H9 (cell line): ENCODE measurements around the gene ERO1B. TPM values are rescaled to one million over a fixed set of nuclear protein-coding genes. Genes with fewer than 3 reads are reported as not detected.

Source experiments
- DNase-seq: peaks from one replicate; pipeline ENCODE4 v3.0.0-alpha.2; 2017
- H2AFZ ChIP-seq: one replicate; pipeline ENCODE4 v1.6.1; 2013; ENCODE audit warnings: mild to moderate bottlenecking, low read length, control low read depth, moderate library complexity
- H2AK5ac ChIP-seq: 2 replicates; pipeline ENCODE4 v1.6.1; 2013; ENCODE audit warnings: low read length, control low read depth, mixed read lengths; ENCODE audit not compliant: insufficient read length
- H2BK120ac ChIP-seq: one replicate; pipeline ENCODE4 v1.6.1; 2013; ENCODE audit warnings: low read depth, mild to moderate bottlenecking, low read length, control low read depth, inconsistent platforms; ENCODE audit not compliant: poor library complexity, severe bottlenecking
- H2BK12ac ChIP-seq: 2 replicates; pipeline ENCODE4 v1.6.1; 2013; ENCODE audit warnings: low read length, control low read depth, mixed read lengths, low read depth; ENCODE audit not compliant: insufficient read length
- H2BK15ac ChIP-seq: 2 replicates; pipeline ENCODE4 v1.6.1; 2013; ENCODE audit warnings: low read depth, low read length, control low read depth
- H2BK20ac ChIP-seq: one replicate; pipeline ENCODE4 v1.6.1; 2013; ENCODE audit warnings: low read depth, mild to moderate bottlenecking, low read length, control low read depth, inconsistent platforms; ENCODE audit not compliant: poor library complexity, severe bottlenecking
- H2BK5ac ChIP-seq: 2 replicates; pipeline ENCODE4 v1.6.1; 2013; ENCODE audit warnings: low read length, control low read depth, mixed read lengths; ENCODE audit not compliant: insufficient read length
- H3K14ac ChIP-seq: 2 replicates; pipeline ENCODE4 v1.6.1; 2013; ENCODE audit warnings: low read length, control low read depth; ENCODE audit not compliant: insufficient read depth
- H3K18ac ChIP-seq: 2 replicates; pipeline ENCODE4 v1.6.1; 2013; ENCODE audit warnings: low read depth, mild to moderate bottlenecking, mixed read lengths, low read length, control low read depth; ENCODE audit not compliant: insufficient read length
- H3K23ac ChIP-seq: 2 replicates; pipeline ENCODE4 v1.6.1; 2013; ENCODE audit warnings: low read length, control low read depth, mixed read lengths, low read depth; ENCODE audit not compliant: insufficient read length
- H3K23me2 ChIP-seq: 2 replicates; pipeline ENCODE4 v1.6.1; 2013; ENCODE audit warnings: low read depth, mild to moderate bottlenecking, mixed read lengths, low read length, control low read depth; ENCODE audit not compliant: insufficient read length, poor library complexity, severe bottlenecking
- H3K27ac ChIP-seq: 2 replicates; pipeline ENCODE4 v1.5.1; 2013; ENCODE audit warnings: low read length, control low read depth, mixed read lengths, low read depth; ENCODE audit not compliant: insufficient read length
- H3K27me3 ChIP-seq: 2 replicates; pipeline ENCODE4 v1.6.1; 2013; ENCODE audit warnings: low read length, control low read depth, inconsistent platforms; ENCODE audit not compliant: insufficient read depth
- H3K4ac ChIP-seq: 2 replicates; pipeline ENCODE4 v1.6.1; 2013; ENCODE audit warnings: low read depth, mild to moderate bottlenecking, control low read depth, inconsistent platforms, low read length, moderate library complexity
- H3K4me1 ChIP-seq: 2 replicates; pipeline ENCODE4 v1.6.1; 2013; ENCODE audit warnings: low read length, control low read depth, inconsistent platforms; ENCODE audit not compliant: insufficient read depth
- H3K4me2 ChIP-seq: 2 replicates; pipeline ENCODE4 v1.6.1; 2013; ENCODE audit warnings: low read length, control low read depth, mixed read lengths; ENCODE audit not compliant: insufficient read length, insufficient read depth
- H3K56ac ChIP-seq: 2 replicates; pipeline ENCODE4 v1.6.1; 2013; ENCODE audit warnings: low read depth, mild to moderate bottlenecking, mixed read lengths, low read length, control low read depth; ENCODE audit not compliant: insufficient read length
- H3K79me1 ChIP-seq: 2 replicates; pipeline ENCODE4 v1.6.1; 2013; ENCODE audit warnings: low read depth, mild to moderate bottlenecking, moderate library complexity, low read length, control low read depth, inconsistent platforms; ENCODE audit not compliant: insufficient read depth, poor library complexity, severe bottlenecking
- H3K79me2 ChIP-seq: 2 replicates; pipeline ENCODE4 v1.6.1; 2013; ENCODE audit warnings: low read length, control low read depth, inconsistent platforms; ENCODE audit not compliant: insufficient read depth
- H3K9ac ChIP-seq: 2 replicates; pipeline ENCODE4 v1.6.1; 2013; ENCODE audit warnings: low read length, control low read depth, mixed read lengths; ENCODE audit not compliant: insufficient read length; ENCODE audit errors: extremely low read depth
- H3K9me3 ChIP-seq: one replicate; pipeline ENCODE4 v1.6.1; 2013; ENCODE audit warnings: low read depth, low read length, inconsistent platforms; ENCODE audit not compliant: control insufficient read depth
- H3T11ph ChIP-seq: one replicate; pipeline ENCODE4 v1.6.1; 2013; ENCODE audit warnings: mild to moderate bottlenecking, low read length, control low read depth, inconsistent platforms
- H4K20me1 ChIP-seq: one replicate; pipeline ENCODE4 v1.6.1; 2013; ENCODE audit not compliant: control insufficient read depth, insufficient read length, insufficient read depth
- H4K5ac ChIP-seq: 2 replicates; pipeline ENCODE4 v1.6.1; 2013; ENCODE audit warnings: low read depth, mild to moderate bottlenecking, mixed read lengths, low read length, control low read depth; ENCODE audit not compliant: insufficient read length
- H4K8ac ChIP-seq: replicated peaks from 2 replicates; pipeline ENCODE4 v1.6.1; 2013; ENCODE audit warnings: low read length, control low read depth, mixed read lengths, low read depth; ENCODE audit not compliant: insufficient read length
- H4K91ac ChIP-seq: 2 replicates; pipeline ENCODE4 v1.6.1; 2013; ENCODE audit warnings: low read depth, mild to moderate bottlenecking, moderate library complexity, mixed read lengths, low read length, control low read depth; ENCODE audit not compliant: insufficient read length
- H3K27ac Mint-ChIP-seq, 3 experiments: 2 replicates in 2 of 3; 3 replicates in 1 of 3; pipeline ENCODE4 v1.8.0; 2020 to 2021; ENCODE audit warnings: mixed read lengths in 3 of 3, mild to moderate bottlenecking in 1 of 3, moderate library complexity in 1 of 3
- H3K27me3 Mint-ChIP-seq: 2 replicates; pipeline ENCODE4 v1.8.0; 2021; ENCODE audit warnings: low read depth, mild to moderate bottlenecking, moderate library complexity, mixed read lengths
- H3K36me3 Mint-ChIP-seq, 3 experiments: 2 replicates in 2 of 3; 3 replicates in 1 of 3; pipeline ENCODE4 v1.8.0; 2020 to 2021; ENCODE audit warnings: low read depth in 3 of 3, mixed read lengths in 3 of 3; ENCODE audit not compliant: insufficient read depth in 1 of 3
- H3K4me1 Mint-ChIP-seq, 2 experiments: 2 replicates each; pipeline ENCODE4 v1.8.0; 2020; ENCODE audit warnings: mixed read lengths in 2 of 2
- H3K4me3 Mint-ChIP-seq, 2 experiments: 2 replicates in 1 of 2; 3 replicates in 1 of 2; pipeline ENCODE4 v1.8.0; 2020 to 2021; ENCODE audit warnings: mild to moderate bottlenecking in 2 of 2, mixed read lengths in 2 of 2, moderate library complexity in 1 of 2
- H3K9me3 Mint-ChIP-seq, 2 experiments: 2 replicates in 1 of 2; 3 replicates in 1 of 2; pipeline ENCODE4 v1.8.0; 2020; ENCODE audit warnings: mild to moderate bottlenecking in 2 of 2, mixed read lengths in 2 of 2, moderate library complexity in 1 of 2
- WGBS: extraction: QIAGEN DNeasy Blood & Tissue Kit; methylation state at CpG from one replicate; pipeline ENCODE4 v1.1.7; 2013; ENCODE audit warnings: missing lambda C conversion rate, low lambda C conversion rate, mixed read lengths; ENCODE audit not compliant: insufficient read length; ENCODE audit errors: extremely low coverage; 5-methylcytosine and 5-hydroxymethylcytosine counted together
- total RNA-seq: library from RNA; stranded (reverse); gene quantifications from 2 replicates; pipeline ENCODE4 v1.2.1, GENCODE V29; 2021
- TF ChIP-seq, protein P1 (sequence below): fragments of 200-600 bp; sonication (generic); conservative IDR thresholded peaks from 3 replicates; pipeline ENCODE4 v1.8.0; 2021; ENCODE audit warnings: antibody characterized with exemption, mild to moderate bottlenecking

Gene ERO1B
- total RNA-seq, 1 experiment from 2014 or later, result 1.5 TPM

DNA sequence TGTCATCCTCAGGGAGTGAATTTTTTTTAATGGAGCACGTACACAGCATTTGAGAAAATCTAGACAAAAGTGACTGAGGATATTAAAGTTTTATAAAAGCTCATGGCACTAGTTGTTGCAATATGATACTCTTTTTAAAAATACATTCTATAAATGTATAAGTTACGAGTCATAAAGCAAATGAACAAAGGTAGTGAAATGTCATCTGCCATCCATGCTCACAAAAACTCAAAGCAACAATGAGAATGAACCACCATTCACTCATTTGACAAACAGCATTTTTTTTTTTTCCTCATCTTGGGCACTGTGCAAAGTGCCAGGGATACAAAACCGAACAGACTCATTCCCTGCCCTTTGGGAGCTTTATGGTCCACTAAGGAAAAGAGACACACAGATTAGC, 100.7 kb downstream of the ERO1B start:
- peaks cover 0 to 6% of the 10 kb centered on the region in 2 experiments; a peak in 3 of 4 replicates for H3K4me1 Mint-ChIP-seq
- no peaks in the 10 kb centered on the region; the same call in 1 of the 2 replicates for H3K4me1 ChIP-seq
- H3K9ac ChIP-seq, result no peak overlapping the region
- H3K27ac Mint-ChIP-seq, result no peak overlapping the region
- DNase-seq, result no peak
- H3K9me3 Mint-ChIP-seq, result no peaks in the 10 kb centered on the region
- WGBS, result no CpG with 5 or more reads among the region's 3 CpGs
- no peaks in the 10 kb centered on the region for H3K27me3 Mint-ChIP-seq
- H2AK5ac ChIP-seq, result no peak overlapping the region
- H3K36me3 Mint-ChIP-seq, result peaks cover 0 to 12% (median 8%) of the 10 kb centered on the region in 3 experiments; a peak in 3 of 7 replicates
- H3K14ac ChIP-seq, result no peak overlapping the region
- H3K79me2 ChIP-seq, result no peaks in the 10 kb centered on the region
- H3K9me3 ChIP-seq, result no peaks in the 10 kb centered on the region
- H4K91ac ChIP-seq, result no peak overlapping the region
- H3K4me2 ChIP-seq, result no peak overlapping the region
- H4K20me1 ChIP-seq, result no peaks in the 10 kb centered on the region
- TF ChIP-seq, protein P1, sequence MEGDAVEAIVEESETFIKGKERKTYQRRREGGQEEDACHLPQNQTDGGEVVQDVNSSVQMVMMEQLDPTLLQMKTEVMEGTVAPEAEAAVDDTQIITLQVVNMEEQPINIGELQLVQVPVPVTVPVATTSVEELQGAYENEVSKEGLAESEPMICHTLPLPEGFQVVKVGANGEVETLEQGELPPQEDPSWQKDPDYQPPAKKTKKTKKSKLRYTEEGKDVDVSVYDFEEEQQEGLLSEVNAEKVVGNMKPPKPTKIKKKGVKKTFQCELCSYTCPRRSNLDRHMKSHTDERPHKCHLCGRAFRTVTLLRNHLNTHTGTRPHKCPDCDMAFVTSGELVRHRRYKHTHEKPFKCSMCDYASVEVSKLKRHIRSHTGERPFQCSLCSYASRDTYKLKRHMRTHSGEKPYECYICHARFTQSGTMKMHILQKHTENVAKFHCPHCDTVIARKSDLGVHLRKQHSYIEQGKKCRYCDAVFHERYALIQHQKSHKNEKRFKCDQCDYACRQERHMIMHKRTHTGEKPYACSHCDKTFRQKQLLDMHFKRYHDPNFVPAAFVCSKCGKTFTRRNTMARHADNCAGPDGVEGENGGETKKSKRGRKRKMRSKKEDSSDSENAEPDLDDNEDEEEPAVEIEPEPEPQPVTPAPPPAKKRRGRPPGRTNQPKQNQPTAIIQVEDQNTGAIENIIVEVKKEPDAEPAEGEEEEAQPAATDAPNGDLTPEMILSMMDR, result no peak
- H4K8ac ChIP-seq, result no peak overlapping the region
- H2BK5ac ChIP-seq, result no peak overlapping the region
- H3K79me1 ChIP-seq, result no peaks in the 10 kb centered on the region
- no peak overlapping the region for H3K4ac ChIP-seq
- H3K18ac ChIP-seq, result no peak overlapping the region
- H4K5ac ChIP-seq, result no peak overlapping the region
- H2AFZ ChIP-seq, result no peak overlapping the region
- H2BK15ac ChIP-seq, result no peak overlapping the region
- no peak overlapping the region for H3K4me3 Mint-ChIP-seq
- H2BK12ac ChIP-seq, result no peak overlapping the region
- no peak overlapping the region for H2BK20ac ChIP-seq
- H2BK120ac ChIP-seq, result no peak overlapping the region
- H3K23me2 ChIP-seq, result no peaks in the 10 kb centered on the region
- no peak overlapping the region for H3K56ac ChIP-seq
- no peak overlapping the region for H3T11ph ChIP-seq
- H3K27me3 ChIP-seq, result no peaks in the 10 kb centered on the region
- no peak overlapping the region for H3K27ac ChIP-seq
- no peak overlapping the region for H3K23ac ChIP-seq
